Neural cell (in vitro differentiated cells): Measurements from ENCODE around the gene SNTG2.

Source experiments
- EP300 ChIP-seq: fragments of 450-650 bp; conservative IDR thresholded peaks from 2 replicates; pipeline ENCODE4 v1.6.1; 2014; ENCODE audit warnings: antibody characterized with exemption, mild to moderate bottlenecking, moderate library complexity; ENCODE audit not compliant: poor library complexity, severe bottlenecking
- EZH2 ChIP-seq: fragments of 200-600, 300-800 bp; shearing (Covaris generic), sonication (generic); IDR thresholded peaks from 2 replicates; pipeline ENCODE4 v1.6.1; 2014; ENCODE audit warnings: antibody characterized with exemption, low read length, borderline replicate concordance, mild to moderate bottlenecking; ENCODE audit not compliant: insufficient read depth, poor library complexity, severe bottlenecking
- MXI1 ChIP-seq: fragments of 450-650 bp; conservative IDR thresholded peaks from 2 replicates; pipeline ENCODE4 v1.6.1; 2014; ENCODE audit warnings: antibody characterized with exemption, mild to moderate bottlenecking; ENCODE audit not compliant: poor library complexity, severe bottlenecking
- TF ChIP-seq, protein P1 (sequence below): fragments of 450-650 bp; IDR thresholded peaks from 2 replicates; pipeline ENCODE4 v1.5.1; 2014; ENCODE audit warnings: antibody characterized with exemption, mild to moderate bottlenecking, moderate library complexity; ENCODE audit not compliant: poor library complexity, severe bottlenecking
- TF ChIP-seq, protein P2 (sequence below): IDR thresholded peaks from 2 replicates; pipeline ENCODE4 v1.6.1; 2012; ENCODE audit warnings: borderline replicate concordance

GRCh38 chr2:1397350-1397749, 446.7 kb downstream of the SNTG2 start:
- TF ChIP-seq, protein P1, sequence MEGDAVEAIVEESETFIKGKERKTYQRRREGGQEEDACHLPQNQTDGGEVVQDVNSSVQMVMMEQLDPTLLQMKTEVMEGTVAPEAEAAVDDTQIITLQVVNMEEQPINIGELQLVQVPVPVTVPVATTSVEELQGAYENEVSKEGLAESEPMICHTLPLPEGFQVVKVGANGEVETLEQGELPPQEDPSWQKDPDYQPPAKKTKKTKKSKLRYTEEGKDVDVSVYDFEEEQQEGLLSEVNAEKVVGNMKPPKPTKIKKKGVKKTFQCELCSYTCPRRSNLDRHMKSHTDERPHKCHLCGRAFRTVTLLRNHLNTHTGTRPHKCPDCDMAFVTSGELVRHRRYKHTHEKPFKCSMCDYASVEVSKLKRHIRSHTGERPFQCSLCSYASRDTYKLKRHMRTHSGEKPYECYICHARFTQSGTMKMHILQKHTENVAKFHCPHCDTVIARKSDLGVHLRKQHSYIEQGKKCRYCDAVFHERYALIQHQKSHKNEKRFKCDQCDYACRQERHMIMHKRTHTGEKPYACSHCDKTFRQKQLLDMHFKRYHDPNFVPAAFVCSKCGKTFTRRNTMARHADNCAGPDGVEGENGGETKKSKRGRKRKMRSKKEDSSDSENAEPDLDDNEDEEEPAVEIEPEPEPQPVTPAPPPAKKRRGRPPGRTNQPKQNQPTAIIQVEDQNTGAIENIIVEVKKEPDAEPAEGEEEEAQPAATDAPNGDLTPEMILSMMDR: no peak
- TF ChIP-seq EZH2 (no peak), EP300 (no peak), MXI1 (no peak)
- TF ChIP-seq, protein P2, sequence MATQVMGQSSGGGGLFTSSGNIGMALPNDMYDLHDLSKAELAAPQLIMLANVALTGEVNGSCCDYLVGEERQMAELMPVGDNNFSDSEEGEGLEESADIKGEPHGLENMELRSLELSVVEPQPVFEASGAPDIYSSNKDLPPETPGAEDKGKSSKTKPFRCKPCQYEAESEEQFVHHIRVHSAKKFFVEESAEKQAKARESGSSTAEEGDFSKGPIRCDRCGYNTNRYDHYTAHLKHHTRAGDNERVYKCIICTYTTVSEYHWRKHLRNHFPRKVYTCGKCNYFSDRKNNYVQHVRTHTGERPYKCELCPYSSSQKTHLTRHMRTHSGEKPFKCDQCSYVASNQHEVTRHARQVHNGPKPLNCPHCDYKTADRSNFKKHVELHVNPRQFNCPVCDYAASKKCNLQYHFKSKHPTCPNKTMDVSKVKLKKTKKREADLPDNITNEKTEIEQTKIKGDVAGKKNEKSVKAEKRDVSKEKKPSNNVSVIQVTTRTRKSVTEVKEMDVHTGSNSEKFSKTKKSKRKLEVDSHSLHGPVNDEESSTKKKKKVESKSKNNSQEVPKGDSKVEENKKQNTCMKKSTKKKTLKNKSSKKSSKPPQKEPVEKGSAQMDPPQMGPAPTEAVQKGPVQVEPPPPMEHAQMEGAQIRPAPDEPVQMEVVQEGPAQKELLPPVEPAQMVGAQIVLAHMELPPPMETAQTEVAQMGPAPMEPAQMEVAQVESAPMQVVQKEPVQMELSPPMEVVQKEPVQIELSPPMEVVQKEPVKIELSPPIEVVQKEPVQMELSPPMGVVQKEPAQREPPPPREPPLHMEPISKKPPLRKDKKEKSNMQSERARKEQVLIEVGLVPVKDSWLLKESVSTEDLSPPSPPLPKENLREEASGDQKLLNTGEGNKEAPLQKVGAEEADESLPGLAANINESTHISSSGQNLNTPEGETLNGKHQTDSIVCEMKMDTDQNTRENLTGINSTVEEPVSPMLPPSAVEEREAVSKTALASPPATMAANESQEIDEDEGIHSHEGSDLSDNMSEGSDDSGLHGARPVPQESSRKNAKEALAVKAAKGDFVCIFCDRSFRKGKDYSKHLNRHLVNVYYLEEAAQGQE: no peak
